Liver (tissue), 9 donors: ENCODE results near the gene LMBR1L. TPM values are rescaled to one million over a fixed set of nuclear protein-coding genes. Genes with fewer than 3 reads are reported as not detected.

Source experiments
- DNase-seq: peaks from one replicate; pipeline ENCODE4 v3.0.0-alpha.2; 2017; ENCODE audit warnings: low spot score
- H3K27ac ChIP-seq, 2 donors: one replicate each; pipeline ENCODE4 v1.7.0; 2013; ENCODE audit warnings: inconsistent platforms in 2 of 2, low read length in 2 of 2, control low read depth in 1 of 2, low read depth in 1 of 2, mild to moderate bottlenecking in 1 of 2
- H3K27me3 ChIP-seq, 4 donors: one replicate each; pipeline versions ENCODE4 v1.6.1 to v1.7.0; 2013; ENCODE audit warnings: low read length in 3 of 4, inconsistent platforms in 1 of 4, mild to moderate bottlenecking in 1 of 4, moderate library complexity in 1 of 4; ENCODE audit not compliant: control insufficient read depth in 4 of 4, insufficient read depth in 4 of 4
- H3K36me3 ChIP-seq, 4 donors: one replicate each; pipeline versions ENCODE4 v1.6.1 to v1.7.0; 2013; ENCODE audit warnings: low read length in 3 of 4, mild to moderate bottlenecking in 3 of 4, low read depth in 1 of 4, moderate library complexity in 1 of 4; ENCODE audit not compliant: control insufficient read depth in 4 of 4, insufficient read depth in 3 of 4
- H3K4me1 ChIP-seq, 4 donors: one replicate each; pipeline versions ENCODE4 v1.6.1 to v1.7.0; 2013; ENCODE audit warnings: low read length in 3 of 4, mild to moderate bottlenecking in 3 of 4, moderate library complexity in 1 of 4; ENCODE audit not compliant: control insufficient read depth in 4 of 4, insufficient read depth in 4 of 4
- H3K4me3 ChIP-seq, 3 donors: one replicate each; pipeline versions ENCODE4 v1.6.1 to v1.7.0; 2013; ENCODE audit warnings: low read length in 3 of 3, control low read depth in 1 of 3, low read depth in 1 of 3, mild to moderate bottlenecking in 1 of 3
- H3K9ac ChIP-seq, 2 donors: one replicate each; pipeline ENCODE4 v1.7.0; 2013; ENCODE audit warnings: low read length in 2 of 2, mild to moderate bottlenecking in 2 of 2, moderate library complexity in 2 of 2, control low read depth in 1 of 2, low read depth in 1 of 2
- H3K9me3 ChIP-seq, 4 donors: one replicate each; pipeline versions ENCODE4 v1.6.1 to v1.7.0; 2013; ENCODE audit warnings: low read length in 3 of 4; ENCODE audit not compliant: control insufficient read depth in 4 of 4
- ATF3 ChIP-seq: IDR thresholded peaks from 2 replicates; pipeline ENCODE4 v1.6.1; 2016; ENCODE audit warnings: antibody characterized with exemption
- CTCF ChIP-seq: fragments of 150-350 bp; IDR thresholded peaks from 2 replicates; pipeline ENCODE4 v1.5.1; 2017; ENCODE audit warnings: improper control_type of control experiment, low read depth, low read length; ENCODE audit not compliant: missing input control
- EGR1 ChIP-seq, 2 donors: IDR thresholded peaks; 2 replicates each; pipeline ENCODE4 v1.6.1; 2016 to 2018; ENCODE audit warnings: antibody characterized with exemption in 2 of 2, low read depth in 2 of 2
- FOXA1 ChIP-seq: IDR thresholded peaks from 2 replicates; pipeline ENCODE4 v1.6.1; 2016; ENCODE audit warnings: antibody characterized with exemption
- FOXA2 ChIP-seq: IDR thresholded peaks from 2 replicates; pipeline ENCODE4 v1.6.1; 2016; ENCODE audit warnings: antibody characterized with exemption
- GABPA ChIP-seq, 2 donors: IDR thresholded peaks in 1 of 2; conservative IDR thresholded peaks in 1 of 2; 2 replicates each; pipeline ENCODE4 v1.6.1; 2016; ENCODE audit warnings: antibody characterized with exemption in 2 of 2, mild to moderate bottlenecking in 1 of 2, moderate library complexity in 1 of 2
- HNF4A ChIP-seq, 2 donors: conservative IDR thresholded peaks; 2 replicates each; pipeline ENCODE4 v1.6.1; 2016; ENCODE audit warnings: antibody characterized with exemption in 2 of 2, mild to moderate bottlenecking in 2 of 2
- HNF4G ChIP-seq: IDR thresholded peaks from 2 replicates; pipeline ENCODE4 v1.6.1; 2016; ENCODE audit warnings: antibody characterized with exemption
- JUND ChIP-seq, 2 donors: IDR thresholded peaks; 2 replicates each; pipeline ENCODE4 v1.6.1; 2016; ENCODE audit warnings: antibody characterized with exemption in 2 of 2
- MAX ChIP-seq: IDR thresholded peaks from 2 replicates; pipeline ENCODE4 v1.6.1; 2016; ENCODE audit warnings: antibody characterized with exemption
- NR2F2 ChIP-seq: IDR thresholded peaks from 2 replicates; pipeline ENCODE4 v1.6.1; 2016; ENCODE audit warnings: antibody characterized with exemption
- RAD21 ChIP-seq, 2 donors: IDR thresholded peaks; 2 replicates each; pipeline ENCODE4 v1.6.1; 2016; ENCODE audit warnings: antibody characterized with exemption in 2 of 2, mild to moderate bottlenecking in 2 of 2
- REST ChIP-seq: IDR thresholded peaks from 2 replicates; pipeline ENCODE4 v1.6.1; 2016; ENCODE audit warnings: antibody characterized with exemption, mild to moderate bottlenecking
- RXRA ChIP-seq, 2 donors: IDR thresholded peaks; 2 replicates each; pipeline ENCODE4 v1.6.1; 2017 to 2018; ENCODE audit warnings: antibody characterized with exemption in 2 of 2, mild to moderate bottlenecking in 1 of 2
- SP1 ChIP-seq: IDR thresholded peaks from 2 replicates; pipeline ENCODE4 v1.6.1; 2018; ENCODE audit warnings: antibody characterized with exemption, mild to moderate bottlenecking
- TAF1 ChIP-seq: conservative IDR thresholded peaks from 2 replicates; pipeline ENCODE4 v1.6.1; 2016; ENCODE audit warnings: antibody characterized with exemption, mild to moderate bottlenecking
- YY1 ChIP-seq: IDR thresholded peaks from 2 replicates; pipeline ENCODE4 v1.6.1; 2016; ENCODE audit warnings: antibody characterized with exemption, mild to moderate bottlenecking
- ZBTB33 ChIP-seq: IDR thresholded peaks from 2 replicates; pipeline ENCODE4 v1.6.1; 2016; ENCODE audit warnings: antibody characterized with exemption
- WGBS: extraction: QIAGEN DNeasy Blood & Tissue Kit; methylation state at CpG from one replicate; pipeline ENCODE4 v1.1.7; 2013; 5-methylcytosine and 5-hydroxymethylcytosine counted together
- polyA plus RNA-seq, 2 donors: library from polyadenylated mRNA; stranded (reverse) in 1 of 2; unstranded in 1 of 2; fragments of 200-250 nt in 1 of 2; fragments of >200 nt in 1 of 2; fragmentation: Nextera tagmentation in 1 of 2; extraction: Ambion mirVana in 1 of 2; gene quantifications; one replicate each; pipeline versions ENCODE4 v1.2.1 to v1.2.3, GENCODE V29; 2013 to 2015
- total RNA-seq, 2 donors: library from RNA; depleted of rRNA; stranded (reverse); fragments of >200 nt; gene quantifications; one replicate each; pipeline ENCODE4 v1.2.3, GENCODE V29; 2014
- donor health status: healthy.
- donor health status: healthy.
- donor health status: healthy.
- donor health status: healthy.
- donor health status: healthy.

Gene LMBR1L
- total RNA-seq, result 10 to 100 TPM; 13.0 to 23.7 TPM
- 10 to 100 TPM in 1 of 2 donors, 1 to 10 TPM in 1; 9.3 to 10.5 TPM for polyA plus RNA-seq

- Histone ChIP-seq H3K27ac (peak within 1 kb of the TSS; percentile 95 to 96), H3K9me3 (no peaks in the 10 kb centered on the region), H3K36me3 (peaks cover 0 to 4% (median under 1%) of the 10 kb centered on the region in 4 donors), H3K27me3 (no peaks in the 10 kb centered on the region), H3K9ac (peak within 1 kb of the TSS; percentile 36 to 81), H3K4me3 (peak within 1 kb of the TSS; percentile 80 to 93 (median 90)), H3K4me1 (peaks cover 5 to 22% (median 14%) of the 10 kb centered on the region in 4 donors)
- peak; percentile 95 for DNase-seq
- WGBS, result under 1% methylated on average over 43 of the region's 43 CpGs
- TF ChIP-seq ATF3, result peak; percentile 40
- no peak for TF ChIP-seq ZBTB33
- no peak for TF ChIP-seq EGR1 (IDR thresholded peaks at IDR 0.05; ENCODE audit: low read depth in 2 of 2)
- TF ChIP-seq RXRA (IDR thresholded peaks at IDR 0.05), result peak; percentile 74 to 83
- peak in 1 of 2 donors; percentile 54 for TF ChIP-seq JUND (IDR thresholded peaks at IDR 0.05)
- no peak for TF ChIP-seq NR2F2
- no peak for TF ChIP-seq GABPA (IDR thresholded peaks at IDR 0.05 in 1 of 2, conservative IDR thresholded peaks at IDR 0.05 in 1 of 2)
- TF ChIP-seq FOXA1, result no peak
- peak; percentile 44 to 56 for TF ChIP-seq RAD21 (IDR thresholded peaks at IDR 0.05)
- TF ChIP-seq FOXA2, result no peak
- peak; percentile 57 for TF ChIP-seq CTCF
- TF ChIP-seq MAX, result peak; percentile 87
- no peak for TF ChIP-seq HNF4G
- TF ChIP-seq HNF4A (conservative IDR thresholded peaks at IDR 0.05), result peak; percentile 46 to 72
- TF ChIP-seq YY1, result peak; percentile 97
- peak; percentile 92 for TF ChIP-seq SP1
- peak; percentile 91 for TF ChIP-seq REST
- peak; percentile 4 for TF ChIP-seq TAF1
These were observed at the start of gene LMBR1L for GRCh38 chr12:49110464-49111155. TSS of gene LMBR1L (minus strand) at chr12:49110847. CDS start at chr12:49110555, 292 bp downstream.
